GM23338 (cell line): Measurements from ENCODE around the gene PPP2R5D.

Experiments used
- CREB1 ChIP-seq: fragments of 250-450 bp; sonication (Bioruptor Pico); IDR thresholded peaks from 2 replicates; pipeline ENCODE4 v1.5.0; 2020; ENCODE audit warnings: low read depth, mild to moderate bottlenecking, moderate library complexity
- EZH2 ChIP-seq: fragments of 200-600 bp; sonication (generic); IDR thresholded peaks from one replicate; pipeline ENCODE4 v1.8.0; 2017; ENCODE audit warnings: antibody characterized with exemption, mild to moderate bottlenecking, low read depth; ENCODE audit not compliant: unreplicated experiment
- EZH2phosphoT487 ChIP-seq: fragments of 200-600 bp; sonication (generic); IDR thresholded peaks from one replicate; pipeline ENCODE4 v1.8.1; 2018; ENCODE audit warnings: antibody characterized with exemption; ENCODE audit not compliant: unreplicated experiment
- JUNB ChIP-seq: IDR thresholded peaks from one replicate; pipeline ENCODE4 v1.6.1; 2016; ENCODE audit warnings: antibody characterized with exemption; ENCODE audit not compliant: unreplicated experiment
- POLR2AphosphoS5 ChIP-seq: IDR thresholded peaks from 2 replicates; pipeline ENCODE4 v1.6.1; 2016; ENCODE audit warnings: antibody characterized with exemption, low read depth
- STAT1 ChIP-seq: IDR thresholded peaks from one replicate; pipeline ENCODE4 v1.6.1; 2016; ENCODE audit warnings: antibody characterized with exemption; ENCODE audit not compliant: unreplicated experiment
- ZNF331 ChIP-seq: fragments of 250-450 bp; sonication (Bioruptor Pico); IDR thresholded peaks from 2 replicates; pipeline ENCODE4 v1.5.0; 2020; ENCODE audit warnings: low read depth, mild to moderate bottlenecking, moderate library complexity
- TF ChIP-seq, protein P1 (sequence below), 2 experiments: fragments of 200-600 bp in 1 of 2; sonication (generic) in 1 of 2; conservative IDR thresholded peaks; 2 replicates each; pipeline versions ENCODE4 v1.5.1 to v1.6.1; 2016 to 2017; ENCODE audit warnings: antibody characterized with exemption in 2 of 2, low read depth in 2 of 2, mild to moderate bottlenecking in 2 of 2, moderate library complexity in 1 of 2
- TF ChIP-seq, protein P2 (sequence below): IDR thresholded peaks from one replicate; pipeline ENCODE4 v1.6.1; 2018; ENCODE audit warnings: antibody characterized with exemption; ENCODE audit not compliant: unreplicated experiment
- TF ChIP-seq, protein P3 (sequence below): IDR thresholded peaks from 2 replicates; pipeline ENCODE4 v1.6.1; 2016; ENCODE audit warnings: antibody characterized with exemption

DNA sequence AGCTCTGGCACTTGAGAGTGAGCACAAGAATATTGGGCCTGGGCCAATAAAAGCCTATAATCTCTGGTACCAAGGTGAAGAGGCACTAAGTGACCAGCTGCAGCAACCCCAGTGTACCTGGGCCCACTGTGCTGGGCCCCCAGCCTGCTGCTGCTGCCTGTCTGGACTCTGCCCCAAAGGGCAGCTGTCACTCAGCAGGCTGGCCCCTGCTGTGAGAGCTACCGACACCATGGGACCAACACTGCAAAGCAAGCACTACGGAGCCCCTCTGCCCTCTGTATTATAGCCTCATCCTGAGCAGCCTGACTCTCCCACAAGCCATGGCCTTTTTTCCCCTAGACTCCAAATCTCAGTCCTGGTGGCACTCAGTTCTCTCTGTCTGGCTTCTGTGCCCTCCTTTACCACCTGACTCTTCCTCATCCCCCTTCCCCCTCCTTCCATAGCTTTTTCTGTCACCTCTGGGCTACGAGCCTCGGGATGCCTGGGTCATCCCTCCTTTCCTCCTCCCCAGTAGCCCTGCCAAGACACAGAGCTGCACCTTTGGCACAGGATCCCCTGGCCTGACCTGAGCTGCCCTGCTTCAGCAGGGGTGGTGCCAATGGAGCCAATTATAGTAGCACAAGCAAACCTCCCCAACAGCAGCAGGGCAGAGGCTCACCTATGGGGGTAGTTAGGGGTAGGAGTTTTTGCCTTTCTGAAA lies 51.3 kb downstream of the PPP2R5D start:
- TF ChIP-seq, protein P1, sequence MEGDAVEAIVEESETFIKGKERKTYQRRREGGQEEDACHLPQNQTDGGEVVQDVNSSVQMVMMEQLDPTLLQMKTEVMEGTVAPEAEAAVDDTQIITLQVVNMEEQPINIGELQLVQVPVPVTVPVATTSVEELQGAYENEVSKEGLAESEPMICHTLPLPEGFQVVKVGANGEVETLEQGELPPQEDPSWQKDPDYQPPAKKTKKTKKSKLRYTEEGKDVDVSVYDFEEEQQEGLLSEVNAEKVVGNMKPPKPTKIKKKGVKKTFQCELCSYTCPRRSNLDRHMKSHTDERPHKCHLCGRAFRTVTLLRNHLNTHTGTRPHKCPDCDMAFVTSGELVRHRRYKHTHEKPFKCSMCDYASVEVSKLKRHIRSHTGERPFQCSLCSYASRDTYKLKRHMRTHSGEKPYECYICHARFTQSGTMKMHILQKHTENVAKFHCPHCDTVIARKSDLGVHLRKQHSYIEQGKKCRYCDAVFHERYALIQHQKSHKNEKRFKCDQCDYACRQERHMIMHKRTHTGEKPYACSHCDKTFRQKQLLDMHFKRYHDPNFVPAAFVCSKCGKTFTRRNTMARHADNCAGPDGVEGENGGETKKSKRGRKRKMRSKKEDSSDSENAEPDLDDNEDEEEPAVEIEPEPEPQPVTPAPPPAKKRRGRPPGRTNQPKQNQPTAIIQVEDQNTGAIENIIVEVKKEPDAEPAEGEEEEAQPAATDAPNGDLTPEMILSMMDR (conservative IDR thresholded peaks at IDR 0.05; ENCODE audit: low read depth in 2 of 2) = no peak
- TF ChIP-seq EZH2 (no peak), POLR2AphosphoS5 (no peak), JUNB (no peak), STAT1 (no peak), EZH2phosphoT487 (no peak), CREB1 (CRISPR knock-in tag) (no peak), ZNF331 (no peak)
- TF ChIP-seq, protein P2, sequence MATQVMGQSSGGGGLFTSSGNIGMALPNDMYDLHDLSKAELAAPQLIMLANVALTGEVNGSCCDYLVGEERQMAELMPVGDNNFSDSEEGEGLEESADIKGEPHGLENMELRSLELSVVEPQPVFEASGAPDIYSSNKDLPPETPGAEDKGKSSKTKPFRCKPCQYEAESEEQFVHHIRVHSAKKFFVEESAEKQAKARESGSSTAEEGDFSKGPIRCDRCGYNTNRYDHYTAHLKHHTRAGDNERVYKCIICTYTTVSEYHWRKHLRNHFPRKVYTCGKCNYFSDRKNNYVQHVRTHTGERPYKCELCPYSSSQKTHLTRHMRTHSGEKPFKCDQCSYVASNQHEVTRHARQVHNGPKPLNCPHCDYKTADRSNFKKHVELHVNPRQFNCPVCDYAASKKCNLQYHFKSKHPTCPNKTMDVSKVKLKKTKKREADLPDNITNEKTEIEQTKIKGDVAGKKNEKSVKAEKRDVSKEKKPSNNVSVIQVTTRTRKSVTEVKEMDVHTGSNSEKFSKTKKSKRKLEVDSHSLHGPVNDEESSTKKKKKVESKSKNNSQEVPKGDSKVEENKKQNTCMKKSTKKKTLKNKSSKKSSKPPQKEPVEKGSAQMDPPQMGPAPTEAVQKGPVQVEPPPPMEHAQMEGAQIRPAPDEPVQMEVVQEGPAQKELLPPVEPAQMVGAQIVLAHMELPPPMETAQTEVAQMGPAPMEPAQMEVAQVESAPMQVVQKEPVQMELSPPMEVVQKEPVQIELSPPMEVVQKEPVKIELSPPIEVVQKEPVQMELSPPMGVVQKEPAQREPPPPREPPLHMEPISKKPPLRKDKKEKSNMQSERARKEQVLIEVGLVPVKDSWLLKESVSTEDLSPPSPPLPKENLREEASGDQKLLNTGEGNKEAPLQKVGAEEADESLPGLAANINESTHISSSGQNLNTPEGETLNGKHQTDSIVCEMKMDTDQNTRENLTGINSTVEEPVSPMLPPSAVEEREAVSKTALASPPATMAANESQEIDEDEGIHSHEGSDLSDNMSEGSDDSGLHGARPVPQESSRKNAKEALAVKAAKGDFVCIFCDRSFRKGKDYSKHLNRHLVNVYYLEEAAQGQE = no peak
- TF ChIP-seq, protein P3, sequence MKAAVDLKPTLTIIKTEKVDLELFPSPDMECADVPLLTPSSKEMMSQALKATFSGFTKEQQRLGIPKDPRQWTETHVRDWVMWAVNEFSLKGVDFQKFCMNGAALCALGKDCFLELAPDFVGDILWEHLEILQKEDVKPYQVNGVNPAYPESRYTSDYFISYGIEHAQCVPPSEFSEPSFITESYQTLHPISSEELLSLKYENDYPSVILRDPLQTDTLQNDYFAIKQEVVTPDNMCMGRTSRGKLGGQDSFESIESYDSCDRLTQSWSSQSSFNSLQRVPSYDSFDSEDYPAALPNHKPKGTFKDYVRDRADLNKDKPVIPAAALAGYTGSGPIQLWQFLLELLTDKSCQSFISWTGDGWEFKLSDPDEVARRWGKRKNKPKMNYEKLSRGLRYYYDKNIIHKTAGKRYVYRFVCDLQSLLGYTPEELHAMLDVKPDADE = no peak
